Stimulated activated CD4-positive, alpha-beta T cell treated with anti-CD3 and anti-CD28 coated beads, Interleukin-15, amount 100 ng/mL, for 1 hour (primary cell): ENCODE measurements around the gene FOXK1.

Experiments
- DNase-seq, 2 donors: peaks; one replicate each; pipeline ENCODE4 v3.0.0-alpha.2; 2020; ENCODE audit warnings: low read depth in 1 of 2, low spot score in 1 of 2

Gene FOXK1

GRCh38 chr7:4815609-4816418, 133.7 kb downstream of the FOXK1 start:
- DNase-seq, result no peak

- no peak for DNase-seq
Measured at GRCh38 chr7:4816419-4817080, 134.5 kb downstream of the FOXK1 start.

GRCh38 chr7:4817178-4817901, 135.2 kb downstream of the FOXK1 start:
- no peak for DNase-seq

GRCh38 chr7:4818000-4818794, 136.1 kb downstream of the FOXK1 start:
- no peak for DNase-seq

GRCh38 chr7:4819560-4820404, 137.7 kb downstream of the FOXK1 start:
- DNase-seq, result no peak

- DNase-seq, result no peak
Measured at GRCh38 chr7:4820405-4820966, 138.4 kb downstream of the FOXK1 start.
